AG04450 (cell line): ENCODE results near the gene P2RX2. TPM values are rescaled to one million over a fixed set of nuclear protein-coding genes. Genes with fewer than 3 reads are reported as not detected.

Source experiments
- CTCF ChIA-PET: fragments of 300-600, 350-600 bp; formaldehyde crosslinking; extraction: SDS; loops from one replicate; lab custom pipeline; 2022; ENCODE audit warnings: antibody characterized with exemption, inconsistent platforms; lab: Charles Lee
- POLR2A ChIA-PET: fragments of 350-600 bp; formaldehyde crosslinking; extraction: SDS; loops from one replicate; lab custom pipeline; 2021; ENCODE audit warnings: antibody characterized with exemption, inconsistent platforms; lab: Yijun Ruan, JAX
- DNase-seq: peaks from one replicate; pipeline ENCODE4 v3.0.0-alpha.2; 2011; ENCODE audit warnings: low read depth, low spot score
- H3K27ac ChIP-seq: one replicate; pipeline ENCODE4 v1.5.1; 2012; ENCODE audit warnings: low read depth, low read length, control low read depth
- H3K27me3 ChIP-seq: one replicate; pipeline ENCODE4 v1.6.0; 2012; ENCODE audit warnings: low read length; ENCODE audit not compliant: control insufficient read depth, insufficient read depth
- H3K4me3 ChIP-seq: 2 replicates; pipeline ENCODE4 v1.5.1; 2011; ENCODE audit warnings: mild to moderate bottlenecking, low read depth, low read length, control low read depth
- H3K9me3 ChIP-seq: 2 replicates; pipeline ENCODE4 v1.5.1; 2012; ENCODE audit warnings: low read length; ENCODE audit not compliant: control insufficient read depth, insufficient read depth
- CTCF ChIP-seq: IDR thresholded peaks from 2 replicates; pipeline ENCODE4 v1.5.1; 2011; ENCODE audit warnings: low read depth, low read length, control low read depth, inconsistent platforms
- polyA plus RNA-seq: library from polyadenylated mRNA; depleted of rRNA; stranded (reverse); fragments of >200 nt; gene quantifications from 2 replicates; pipeline ENCODE4 v1.2.3, GENCODE V29; 2011

The P2RX2 gene
- polyA plus RNA-seq, 1 experiment, result not detected

- ChIA-PET CTCF (no interaction called here), POLR2A (no interaction called here)
- Histone ChIP-seq H3K9me3 (no peaks in the 10 kb centered on the region; the same call in 1 of the 2 replicates), H3K27ac (no peak overlapping the region), H3K27me3 (no peaks in the 10 kb centered on the region), H3K4me3 (no peak overlapping the region)
- no peak for TF ChIP-seq CTCF
- no peak for DNase-seq
Observed at GRCh38 chr12:132571051-132571450, 47.5 kb upstream of the P2RX2 start.

DNA sequence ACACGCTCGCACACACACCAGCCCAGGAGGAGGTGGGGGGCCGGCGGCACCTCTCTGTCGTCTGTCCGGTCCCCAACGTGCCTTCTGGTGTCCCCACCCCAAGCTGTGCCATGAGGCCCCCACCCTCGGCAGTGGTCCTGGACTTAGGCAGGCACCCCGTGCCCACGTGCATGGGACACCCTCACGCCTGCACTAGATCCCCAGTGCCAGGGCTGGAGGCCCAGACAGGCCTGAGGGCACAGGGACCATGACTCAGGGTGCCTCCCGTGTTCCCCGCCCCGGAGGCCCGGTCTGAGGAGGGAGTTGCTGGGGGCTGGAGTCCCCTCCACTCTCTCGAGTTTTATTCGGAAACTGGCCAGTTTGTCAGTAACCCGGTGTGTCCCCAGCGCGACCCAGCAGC lies 47.0 kb upstream of the P2RX2 start:
- H3K4me3 ChIP-seq, result no peak overlapping the region
- H3K27ac ChIP-seq, result no peak overlapping the region
- H3K27me3 ChIP-seq, result no peaks in the 10 kb centered on the region
- TF ChIP-seq CTCF, result no peak
- H3K9me3 ChIP-seq, result no peaks in the 10 kb centered on the region; the same call in 1 of the 2 replicates
- ChIA-PET CTCF (no interaction called here), POLR2A (no interaction called here)
- no peak for DNase-seq

DNA sequence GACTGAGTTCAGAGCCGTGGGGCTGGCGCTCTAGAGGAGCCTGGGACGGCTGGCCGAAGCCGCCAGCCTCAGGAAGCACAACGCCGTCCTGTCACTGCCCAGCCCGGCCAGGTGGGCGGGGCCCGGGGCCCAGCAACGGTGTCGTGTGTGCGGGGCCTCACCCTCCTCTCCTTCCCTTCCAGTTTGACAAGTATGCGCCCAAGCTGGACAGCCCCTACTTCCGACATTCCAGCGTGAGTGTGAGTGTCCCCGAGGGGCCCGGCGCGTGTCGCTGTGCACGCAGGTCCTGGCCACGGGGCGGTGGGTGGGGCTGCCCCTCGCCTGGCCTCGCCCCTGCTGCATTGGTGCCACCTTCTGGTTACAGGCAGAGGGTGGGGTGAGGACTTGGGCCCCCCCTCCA lies 46.5 kb upstream of the P2RX2 start:
- Histone ChIP-seq H3K27me3 (no peaks in the 10 kb centered on the region), H3K4me3 (no peak overlapping the region), H3K9me3 (no peaks in the 10 kb centered on the region; the same call in 1 of the 2 replicates), H3K27ac (no peak overlapping the region)
- DNase-seq, result no peak
- POLR2A ChIA-PET, result no interaction called here
- CTCF ChIA-PET, result no interaction called here
- TF ChIP-seq CTCF, result no peak

DNA sequence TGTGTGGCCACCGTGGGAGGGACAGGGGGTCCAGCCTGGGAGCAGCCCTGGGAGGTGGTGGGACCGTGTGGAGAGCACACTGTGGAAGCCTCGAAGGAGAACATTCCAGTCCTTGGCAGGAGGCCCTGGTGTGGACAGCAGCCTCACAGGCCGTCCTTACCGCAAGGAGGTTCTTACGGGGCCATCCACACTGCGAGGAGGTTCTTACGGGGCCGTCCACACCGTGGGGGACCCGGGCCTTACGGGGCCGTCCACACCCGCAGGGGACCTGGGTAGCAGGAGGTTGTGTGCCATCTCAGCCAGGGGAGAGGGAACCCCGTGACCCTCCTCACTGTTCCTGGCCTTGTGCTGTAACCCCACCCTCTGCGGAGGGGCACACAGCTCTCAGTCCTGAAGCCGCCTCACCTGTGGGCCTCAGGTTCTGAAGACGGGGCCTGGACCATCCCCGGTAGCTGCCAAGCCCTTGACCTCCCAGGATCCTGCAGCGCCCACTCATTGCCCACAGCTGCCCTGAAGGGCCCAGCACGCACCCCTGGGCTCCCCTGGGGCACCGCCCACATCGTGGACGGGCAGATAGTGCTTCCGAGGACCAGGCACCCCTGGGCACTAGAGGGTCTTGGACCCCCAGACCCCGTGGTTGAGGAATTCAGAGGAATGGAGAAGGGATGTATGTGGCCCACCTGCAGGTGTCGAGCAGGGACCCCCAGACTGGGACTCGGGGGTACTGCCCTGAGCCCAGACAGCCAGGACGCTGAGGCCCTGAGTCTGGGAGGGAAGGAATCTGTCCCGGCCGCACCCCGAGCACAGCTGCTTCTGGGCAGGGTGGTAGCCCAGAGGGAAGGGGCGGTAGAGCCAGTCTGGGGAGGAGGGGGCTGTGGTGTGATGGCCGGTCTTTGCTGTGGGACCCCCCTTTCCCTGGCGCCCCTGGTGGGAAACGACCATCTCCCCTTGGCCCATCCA lies 45.5 kb upstream of the P2RX2 start:
- no peak for DNase-seq
- no peak for TF ChIP-seq CTCF
- ChIA-PET CTCF (no interaction called here), POLR2A (no interaction called here)
- H3K4me3 ChIP-seq, result no peak overlapping the region
- H3K27ac ChIP-seq, result no peak overlapping the region
- H3K27me3 ChIP-seq, result no peaks in the 10 kb centered on the region
- no peaks in the 10 kb centered on the region; the same call in 1 of the 2 replicates for H3K9me3 ChIP-seq
